Ovary (tissue), 3 donors: ENCODE measurements around the gene TECPR2.

Source experiments
- EP300 ChIP-seq: sonication (generic); formaldehyde crosslinking; IDR thresholded peaks from one replicate; pipeline ENCODE4 v1.6.1; 2017; ENCODE audit warnings: antibody characterized with exemption
- TF ChIP-seq, protein P1 (sequence below), 3 donors: fragments of 450-650 bp in 2 of 3; fragments of 200-600 bp in 1 of 3; IDR thresholded peaks; one replicate each; pipeline versions ENCODE4 v1.5.1 to v1.8.0; 2016 to 2022; ENCODE audit warnings: antibody characterized with exemption in 3 of 3, mild to moderate bottlenecking in 1 of 3
- donor health status: DM: no; HTN: no; CAD: no.

- TF ChIP-seq, protein P1, sequence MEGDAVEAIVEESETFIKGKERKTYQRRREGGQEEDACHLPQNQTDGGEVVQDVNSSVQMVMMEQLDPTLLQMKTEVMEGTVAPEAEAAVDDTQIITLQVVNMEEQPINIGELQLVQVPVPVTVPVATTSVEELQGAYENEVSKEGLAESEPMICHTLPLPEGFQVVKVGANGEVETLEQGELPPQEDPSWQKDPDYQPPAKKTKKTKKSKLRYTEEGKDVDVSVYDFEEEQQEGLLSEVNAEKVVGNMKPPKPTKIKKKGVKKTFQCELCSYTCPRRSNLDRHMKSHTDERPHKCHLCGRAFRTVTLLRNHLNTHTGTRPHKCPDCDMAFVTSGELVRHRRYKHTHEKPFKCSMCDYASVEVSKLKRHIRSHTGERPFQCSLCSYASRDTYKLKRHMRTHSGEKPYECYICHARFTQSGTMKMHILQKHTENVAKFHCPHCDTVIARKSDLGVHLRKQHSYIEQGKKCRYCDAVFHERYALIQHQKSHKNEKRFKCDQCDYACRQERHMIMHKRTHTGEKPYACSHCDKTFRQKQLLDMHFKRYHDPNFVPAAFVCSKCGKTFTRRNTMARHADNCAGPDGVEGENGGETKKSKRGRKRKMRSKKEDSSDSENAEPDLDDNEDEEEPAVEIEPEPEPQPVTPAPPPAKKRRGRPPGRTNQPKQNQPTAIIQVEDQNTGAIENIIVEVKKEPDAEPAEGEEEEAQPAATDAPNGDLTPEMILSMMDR (IDR thresholded peaks at IDR 0.05): no peak
- TF ChIP-seq EP300: no peak
Observed at GRCh38 chr14:102525219-102525928, 162.6 kb downstream of the TECPR2 start.
